Glomerular endothelial cell (primary cell): ENCODE measurements around the gene IL19. TPM values are rescaled to one million over a fixed set of nuclear protein-coding genes. Genes with fewer than 3 reads are reported as not detected.
"Not testable (repeated sequence)": the region's sequence is repeated elsewhere in the genome, so short reads cannot be mapped to it uniquely, and the experiment has no call there.

Experiments
- DNase-seq: peaks from one replicate; pipeline ENCODE4 v3.0.0-alpha.2; 2011; ENCODE audit warnings: low read depth, low spot score; ENCODE audit errors: extremely low read depth
- total RNA-seq: library from RNA; depleted of rRNA; stranded (reverse); fragments of >200 nt; gene quantifications from 2 replicates; pipeline ENCODE4 v1.2.3, GENCODE V29; 2015

IL19 gene
- total RNA-seq, 1 donor from 2014 or later, result not detected

DNA sequence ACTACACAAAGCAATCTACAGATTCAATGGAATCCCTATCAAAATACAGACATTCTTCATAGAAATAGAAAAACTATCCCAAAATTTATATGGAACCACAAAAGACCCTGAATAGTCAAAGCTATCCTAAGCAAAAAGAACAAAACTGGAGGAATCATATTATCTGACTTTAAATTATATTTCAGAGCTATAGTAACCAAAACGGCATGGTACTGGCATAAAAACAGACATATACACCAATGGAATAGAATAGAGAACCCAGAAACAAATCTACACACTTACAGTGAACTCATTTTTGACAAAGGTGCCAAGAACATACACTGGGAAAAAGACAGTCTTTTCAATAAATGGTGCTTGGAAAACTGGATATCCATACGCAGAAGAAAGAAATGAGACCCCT lies 82.1 kb downstream of the IL19 start:
- DNase-seq, result not testable (repeated sequence)

DNA sequence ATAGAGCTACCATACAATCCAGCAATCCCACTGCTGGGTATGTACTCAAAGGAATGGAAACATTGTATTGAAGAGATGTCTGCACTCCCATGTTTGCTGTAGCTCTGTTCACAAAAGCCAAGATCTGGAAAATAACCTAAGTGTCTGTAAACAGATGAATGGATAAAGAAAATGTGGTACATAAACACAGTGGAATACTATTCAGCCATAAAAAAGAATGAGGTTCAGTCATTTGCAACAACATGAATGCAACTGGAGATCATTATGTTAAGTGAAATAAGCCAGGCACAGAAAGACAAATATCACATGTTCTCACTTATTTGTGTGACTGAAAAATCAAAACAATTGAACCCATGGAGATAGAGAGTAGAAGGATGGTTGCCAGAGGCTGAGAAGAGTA lies 83.1 kb downstream of the IL19 start:
- DNase-seq, result not testable (repeated sequence)

DNA sequence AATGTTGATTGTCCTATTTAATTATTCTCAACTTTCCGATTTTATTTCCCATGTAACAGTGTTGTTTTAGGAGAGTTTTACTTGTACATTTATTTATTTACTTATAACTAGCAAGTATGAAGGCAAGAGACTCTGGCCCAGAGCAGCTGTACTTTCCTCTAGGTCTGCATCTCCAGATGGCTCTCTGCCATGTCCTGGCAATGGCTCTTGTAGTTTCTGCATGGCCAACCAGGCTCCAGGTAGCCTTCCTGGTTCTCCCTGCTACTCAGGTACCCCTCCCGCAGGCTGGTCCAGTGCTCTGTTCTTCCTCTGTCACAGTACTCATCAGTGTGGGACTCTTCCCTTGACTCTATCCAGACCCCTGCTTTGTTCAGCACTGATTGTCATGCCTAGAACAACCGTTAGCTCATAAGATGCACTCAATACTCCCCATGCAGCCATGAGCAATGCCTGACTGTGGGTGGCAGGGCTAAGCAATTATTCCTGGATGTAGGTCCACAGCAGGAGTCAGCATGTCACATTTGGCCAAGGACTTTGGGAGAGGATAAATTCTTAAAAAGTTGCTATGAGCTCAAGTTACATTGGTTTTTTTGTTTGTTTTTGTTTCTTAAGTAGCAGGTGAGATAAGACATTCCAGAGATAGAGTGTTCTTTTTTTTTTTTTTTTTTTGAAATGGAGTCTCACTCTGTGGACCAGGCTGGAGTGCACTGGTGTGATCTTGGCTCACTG lies 84.0 kb downstream of the IL19 start:
- no peak for DNase-seq

DNA sequence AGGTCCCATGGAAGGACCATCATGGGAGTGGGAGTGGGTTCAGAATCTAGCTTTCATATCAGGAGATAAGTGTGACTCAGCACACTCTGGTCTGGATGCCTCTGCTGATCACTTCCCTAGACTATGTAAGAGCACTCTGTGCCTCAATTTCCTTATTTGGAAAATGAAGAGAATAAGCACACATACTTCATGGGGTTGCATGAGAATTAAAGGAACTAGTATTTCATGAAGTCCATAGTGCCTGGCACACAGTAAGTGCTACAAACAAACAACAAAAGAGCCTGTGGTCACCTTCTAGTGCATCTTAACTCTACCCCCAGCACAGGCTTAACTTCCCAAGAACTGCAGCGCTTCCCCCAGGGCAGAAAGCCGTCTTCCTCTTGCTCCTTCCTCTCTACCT lies 85.3 kb downstream of the IL19 start:
- no peak for DNase-seq

DNA sequence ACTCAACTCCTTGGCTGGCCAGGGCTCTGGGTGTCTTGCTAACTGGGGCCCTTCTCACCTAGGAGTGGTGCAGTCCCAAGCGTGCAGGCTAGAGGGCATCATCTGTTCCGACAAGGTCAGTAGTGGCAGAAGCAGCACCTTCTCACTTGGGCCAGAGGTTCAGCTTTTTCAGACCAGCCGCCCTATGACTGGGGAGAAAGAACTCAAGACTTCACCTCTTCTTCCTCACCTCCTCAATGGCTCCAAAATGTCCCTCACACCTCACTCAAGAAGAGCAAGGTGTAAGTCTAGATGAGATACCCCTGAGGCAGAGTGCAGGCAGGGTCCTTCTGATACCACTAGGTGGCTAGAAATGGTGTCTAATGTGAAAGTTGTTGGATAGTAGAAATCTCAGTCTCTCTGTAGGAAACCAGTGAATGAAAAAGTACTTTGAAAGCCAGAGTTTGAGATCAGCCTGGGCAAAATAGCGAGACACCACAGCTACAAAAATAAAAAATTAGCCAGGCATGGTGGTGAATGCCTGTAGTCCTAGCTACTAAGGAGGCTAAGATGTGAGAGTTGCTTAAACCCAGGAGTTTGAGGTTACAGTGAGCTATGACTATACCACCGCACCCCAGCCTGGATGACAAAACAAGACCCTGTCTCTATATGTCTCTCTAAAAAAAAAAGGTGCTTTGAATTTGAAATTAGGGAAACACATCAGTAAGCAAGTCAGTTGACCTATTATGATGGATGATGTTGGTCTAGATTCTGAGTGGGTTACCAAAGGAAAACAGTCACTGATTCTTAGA lies 86.3 kb downstream of the IL19 start:
- DNase-seq, result no peak

DNA sequence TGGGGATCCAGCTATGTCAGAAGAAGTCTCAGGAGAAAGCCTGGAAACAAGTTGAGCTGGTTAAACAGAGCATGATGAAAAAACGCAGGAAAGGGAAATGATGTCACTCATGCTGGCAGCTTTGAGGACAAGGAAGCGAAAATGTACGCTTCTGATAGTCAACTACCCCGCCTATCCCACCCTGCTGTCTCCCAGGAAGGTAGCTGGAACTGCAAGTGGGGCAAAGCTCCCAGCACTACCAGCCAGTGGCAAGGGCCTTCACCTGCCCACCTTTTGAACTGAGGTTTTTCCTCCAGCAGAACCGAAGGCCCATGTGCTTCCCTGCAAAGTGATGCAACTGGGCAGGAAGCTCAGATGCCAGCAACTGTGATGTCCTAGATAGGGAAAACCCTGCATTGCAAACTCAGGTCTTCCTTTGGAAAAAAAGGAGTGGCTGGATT lies 88.5 kb downstream of the IL19 start:
- no peak for DNase-seq

DNA sequence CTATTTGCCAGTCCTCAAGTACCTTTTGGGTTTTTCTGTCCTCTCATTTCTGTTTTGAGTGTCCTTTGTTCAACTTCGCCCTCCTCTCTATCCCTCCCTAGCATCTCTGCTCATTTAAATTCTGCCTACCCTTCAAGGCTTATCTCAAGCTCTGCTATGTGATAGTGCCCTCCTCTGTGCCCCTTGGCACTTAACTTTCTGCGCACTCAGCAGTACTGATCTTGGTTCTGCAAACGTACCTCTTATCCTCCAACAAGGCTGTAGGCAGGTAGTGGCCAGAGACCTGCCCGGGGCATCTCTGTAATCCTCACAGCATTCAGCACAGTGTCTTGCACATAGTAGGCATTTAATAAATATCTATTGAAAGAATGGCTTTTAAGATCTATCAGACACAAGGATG lies 89.6 kb downstream of the IL19 start:
- no peak for DNase-seq

DNA sequence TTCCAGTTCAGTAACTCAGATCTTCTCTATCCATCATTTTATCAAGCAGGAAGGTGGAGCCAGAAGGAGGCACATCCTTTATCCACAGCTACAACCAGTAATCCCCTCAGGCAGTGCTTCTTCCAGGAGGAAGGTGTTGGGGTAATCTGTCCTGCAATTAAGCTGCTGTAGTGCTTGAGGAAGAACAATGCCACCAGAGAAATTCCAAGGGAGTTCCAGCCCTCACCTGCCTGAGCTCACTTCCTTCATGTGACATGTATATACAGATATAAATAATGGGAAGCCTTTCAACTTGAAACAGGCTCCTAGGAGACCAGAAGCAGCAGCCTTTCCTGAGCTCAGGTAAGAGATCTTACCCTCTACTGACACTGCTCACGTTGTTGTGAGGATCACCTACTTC lies 92.7 kb downstream of the IL19 start:
- no peak for DNase-seq

DNA sequence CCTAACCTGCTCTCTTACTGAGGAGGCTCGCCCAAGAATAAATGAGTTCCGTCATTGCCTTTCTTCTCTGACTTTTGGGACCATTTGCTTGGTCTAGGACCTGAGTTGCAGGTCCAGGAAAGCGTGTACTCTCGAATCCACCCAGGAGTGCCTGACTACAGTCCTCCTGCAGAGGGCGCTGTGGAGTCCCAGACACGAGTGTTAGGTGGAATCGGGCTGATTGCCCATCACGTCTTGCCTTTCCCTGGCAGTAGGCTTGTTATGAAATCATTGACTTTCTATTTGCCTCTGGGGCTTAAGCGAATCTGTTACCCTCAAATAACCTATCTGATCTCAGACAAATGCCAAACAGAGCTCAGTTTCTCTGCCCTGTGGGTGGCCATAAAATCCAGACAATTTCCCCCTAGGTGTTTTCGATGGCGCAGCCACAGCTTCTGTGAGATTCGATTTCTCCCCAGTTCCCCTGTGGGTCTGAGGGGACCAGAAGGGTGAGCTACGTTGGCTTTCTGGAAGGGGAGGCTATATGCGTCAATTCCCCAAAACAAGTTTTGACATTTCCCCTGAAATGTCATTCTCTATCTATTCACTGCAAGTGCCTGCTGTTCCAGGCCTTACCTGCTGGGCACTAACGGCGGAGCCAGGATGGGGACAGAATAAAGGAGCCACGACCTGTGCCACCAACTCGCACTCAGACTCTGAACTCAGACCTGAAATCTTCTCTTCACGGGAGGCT lies 94.5 kb downstream of the IL19 start, which contains the start of gene IL20:
Gene IL20 (plus strand): TSS at position 685 of the 733 bp plus-strand sequence. CDS start 230 bp downstream, outside the sequence.
- DNase-seq, result no peak

DNA sequence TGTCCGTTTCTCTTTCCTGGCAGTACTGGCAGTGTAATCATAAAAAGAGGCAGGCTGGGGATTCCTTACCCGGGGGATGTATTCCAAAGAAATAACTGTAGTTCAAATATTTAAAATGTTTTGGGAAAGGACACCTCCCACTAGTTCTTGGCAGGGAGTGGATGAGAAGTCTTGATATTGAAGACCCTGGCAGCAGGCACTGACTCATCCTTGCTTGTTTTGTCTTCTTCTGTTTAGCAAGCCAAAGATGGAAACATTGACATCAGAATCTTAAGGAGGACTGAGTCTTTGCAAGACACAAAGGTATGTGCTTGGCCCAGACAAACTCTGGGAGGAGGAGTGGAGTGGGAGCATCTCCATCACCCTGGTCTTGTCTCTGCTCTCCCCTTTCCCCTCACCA lies 95.5 kb downstream of the IL19 start:
- no peak for DNase-seq

DNA sequence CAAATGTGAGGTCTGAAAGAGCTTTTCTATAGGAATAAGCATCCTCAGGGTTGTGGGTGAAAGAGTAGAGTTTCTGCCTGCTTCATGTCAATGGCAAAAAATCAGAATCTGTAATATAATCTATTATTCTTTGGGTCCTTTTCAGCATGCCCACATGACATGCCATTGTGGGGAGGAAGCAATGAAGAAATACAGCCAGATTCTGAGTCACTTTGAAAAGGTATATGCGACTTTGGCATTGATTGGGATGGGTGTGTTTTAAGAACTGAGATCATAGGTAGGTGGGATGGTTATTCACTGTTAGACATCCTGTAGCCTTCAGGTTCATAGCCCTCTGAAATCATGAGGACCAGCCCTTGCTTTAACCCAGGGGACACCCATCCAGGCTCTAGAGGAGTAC lies 96.7 kb downstream of the IL19 start:
- DNase-seq, result no peak

DNA sequence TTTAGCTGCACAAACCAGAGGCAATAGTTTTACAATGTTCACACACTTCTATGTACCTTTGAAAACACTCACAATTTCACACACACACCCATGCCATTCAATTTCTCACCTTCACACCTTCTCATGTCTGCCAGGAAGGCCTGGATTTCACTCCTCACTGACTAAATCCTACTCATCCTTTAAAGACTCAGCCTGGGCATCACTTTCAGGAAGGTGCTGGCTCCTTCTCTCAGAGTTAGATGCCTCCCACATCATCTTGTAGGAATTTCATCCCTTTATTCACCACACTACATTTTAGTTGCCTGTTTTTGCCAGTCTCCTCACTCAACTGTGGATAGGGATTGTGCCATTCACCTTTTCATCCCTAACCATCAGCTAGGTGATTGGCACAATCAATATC lies 97.1 kb downstream of the IL19 start:
- DNase-seq, result no peak

DNA sequence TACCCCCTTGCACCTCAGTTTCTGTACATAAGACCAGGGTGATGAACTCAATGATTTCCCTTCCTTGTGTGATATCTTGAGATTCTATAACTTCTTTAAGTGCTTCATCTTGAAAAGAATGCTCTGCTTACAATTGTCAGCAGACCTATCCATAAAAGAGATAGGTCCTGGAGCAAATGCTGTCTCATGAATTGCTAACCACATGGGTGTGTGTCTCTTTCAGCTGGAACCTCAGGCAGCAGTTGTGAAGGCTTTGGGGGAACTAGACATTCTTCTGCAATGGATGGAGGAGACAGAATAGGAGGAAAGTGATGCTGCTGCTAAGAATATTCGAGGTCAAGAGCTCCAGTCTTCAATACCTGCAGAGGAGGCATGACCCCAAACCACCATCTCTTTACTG lies 97.7 kb downstream of the IL19 start:
- no peak for DNase-seq

DNA sequence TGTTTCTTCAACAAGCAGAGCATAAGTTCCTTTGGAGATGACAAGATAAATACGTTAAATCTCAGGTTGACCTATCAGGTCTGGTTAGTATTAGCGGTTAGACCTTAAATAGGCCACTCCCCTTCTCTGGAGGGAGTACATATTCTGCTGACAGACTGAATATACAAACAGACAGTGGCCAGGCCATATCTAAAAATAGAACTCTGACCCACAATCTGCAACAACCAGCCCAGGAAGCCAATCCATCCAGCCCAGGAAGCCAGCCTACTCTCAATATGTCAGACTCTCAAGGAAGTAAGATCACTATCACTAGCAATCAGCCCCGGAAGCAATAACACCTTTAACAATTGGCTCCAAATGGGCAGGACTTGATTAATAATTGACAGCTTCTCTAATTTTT lies 101.6 kb downstream of the IL19 start:
- no peak for DNase-seq

DNA sequence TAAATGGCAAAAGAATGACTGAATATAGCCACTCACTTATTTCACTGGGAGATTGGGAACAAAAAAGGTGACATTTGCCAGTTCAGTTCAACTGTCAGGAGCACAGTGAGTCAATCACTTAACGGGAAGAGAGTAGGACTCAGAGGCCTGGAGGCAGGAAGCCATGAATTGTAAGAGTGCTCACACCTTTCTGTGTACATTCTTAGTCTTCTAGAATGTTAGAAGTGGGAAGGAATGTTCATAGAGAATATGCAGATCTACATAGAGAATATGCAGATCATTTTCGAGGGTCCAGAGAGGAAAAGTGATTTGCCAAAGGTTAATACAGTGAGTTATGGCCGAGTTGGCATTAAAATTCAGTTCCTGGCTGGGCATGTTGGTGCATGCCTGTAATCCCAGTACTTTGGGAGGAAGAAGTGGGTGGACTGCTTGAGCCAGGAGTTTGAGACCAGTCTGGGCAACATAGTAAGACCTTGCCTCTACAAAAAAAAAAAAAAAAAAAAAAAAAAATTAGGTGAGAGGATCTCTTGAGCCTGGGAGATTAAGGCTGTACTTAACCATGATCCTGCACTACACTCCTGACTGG lies 103.1 kb downstream of the IL19 start:
- no peak for DNase-seq

DNA sequence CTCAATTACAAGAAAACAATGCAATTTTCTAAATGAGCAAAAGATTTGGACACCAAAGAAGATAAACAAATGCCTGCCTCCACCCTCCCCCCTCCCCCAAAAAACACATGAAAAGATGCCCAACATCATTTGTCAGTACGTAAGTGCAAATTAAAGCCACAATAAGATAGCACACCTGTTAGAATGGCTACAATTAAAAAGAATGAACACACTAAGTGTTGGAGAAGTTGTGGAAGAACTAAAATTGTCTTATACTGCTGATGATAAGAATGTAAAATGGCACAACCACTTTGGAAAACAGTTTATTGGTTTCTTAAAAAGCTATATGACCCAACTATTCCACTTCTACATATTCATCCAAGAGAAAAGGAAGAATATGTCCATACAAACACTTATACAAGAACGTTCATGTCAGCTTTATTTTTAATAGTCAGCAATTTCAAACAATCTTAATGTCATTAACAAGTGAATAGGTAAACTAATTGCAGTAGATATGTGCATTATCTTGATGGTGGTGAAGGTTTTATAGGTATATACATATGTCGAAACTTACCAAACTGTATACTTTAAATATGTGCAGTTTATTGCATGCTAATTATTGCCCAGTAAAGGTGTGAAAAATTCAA lies 105.3 kb downstream of the IL19 start:
- DNase-seq, result no peak

DNA sequence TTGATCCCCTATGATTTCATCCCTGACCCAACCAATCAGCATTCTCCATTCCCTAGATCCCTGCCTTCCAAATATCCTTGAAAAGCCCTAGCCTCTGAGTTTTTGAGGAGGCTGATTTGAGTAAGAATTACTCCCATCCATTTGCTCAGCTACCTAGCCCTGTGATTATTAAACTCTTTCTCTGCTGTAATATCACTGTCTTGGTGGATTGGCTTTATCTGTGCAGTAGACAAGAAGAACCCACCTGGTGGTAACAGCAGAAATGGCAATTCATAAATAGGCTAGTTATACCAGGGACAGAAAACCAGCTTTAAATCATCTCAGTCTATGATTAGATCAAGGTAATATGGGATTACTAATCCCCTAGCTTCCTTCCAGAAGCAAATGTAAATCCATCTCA lies 107.9 kb downstream of the IL19 start:
- no peak for DNase-seq

DNA sequence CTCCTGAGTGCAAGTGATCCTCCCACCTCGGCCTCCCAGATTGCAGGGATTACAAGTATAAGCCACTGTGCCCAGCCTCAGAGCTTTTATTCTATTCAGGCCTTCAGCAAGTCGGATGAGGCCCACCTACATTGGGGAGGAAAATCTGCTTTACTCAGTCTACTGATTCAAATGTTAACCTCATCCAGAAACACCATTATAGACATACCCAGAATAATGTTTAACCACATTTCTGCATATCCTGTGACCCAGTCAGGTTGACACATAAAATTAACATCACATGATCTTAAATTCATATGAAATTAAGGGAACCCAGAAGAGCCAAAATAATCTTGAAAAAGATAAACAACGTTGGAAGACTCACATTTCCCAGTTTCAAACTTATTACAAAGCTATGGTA lies 109.7 kb downstream of the IL19 start:
- DNase-seq, result no peak

DNA sequence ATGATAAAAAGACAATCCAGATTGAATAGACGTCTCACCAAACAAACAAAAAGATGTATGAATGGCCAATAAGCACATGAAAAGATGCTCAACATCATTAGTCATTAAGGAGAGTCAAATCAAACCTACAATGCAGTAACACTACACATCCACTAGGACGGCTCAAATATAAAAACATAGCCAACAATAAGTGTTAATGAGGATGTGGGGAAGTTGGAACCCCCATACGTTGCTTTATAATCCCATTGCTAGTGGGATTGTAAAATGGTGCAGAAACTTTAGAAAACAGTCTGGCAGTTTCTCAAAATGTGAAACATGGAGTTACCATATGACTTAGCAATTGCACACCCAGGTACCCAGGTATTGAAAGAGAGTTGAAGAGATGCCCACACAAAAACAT lies 112.0 kb downstream of the IL19 start:
- no peak for DNase-seq

DNA sequence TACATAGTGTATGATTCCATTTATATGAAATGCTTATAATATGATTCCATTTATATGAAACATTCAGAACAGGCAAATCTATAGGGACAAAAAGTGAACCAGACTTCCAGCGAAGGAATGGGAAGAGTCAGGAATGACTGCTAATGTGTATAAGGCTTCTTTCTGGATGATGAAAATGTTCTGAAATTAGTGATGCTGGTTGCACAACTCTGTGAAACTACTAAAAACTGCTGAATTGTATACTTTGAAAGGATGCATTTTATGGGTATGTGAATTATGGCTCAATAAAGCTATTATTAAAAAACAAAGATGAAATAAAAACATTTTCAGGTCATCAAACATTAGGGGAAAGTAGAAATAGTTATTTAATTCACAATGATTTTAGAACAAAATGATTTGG lies 112.6 kb downstream of the IL19 start:
- no peak for DNase-seq

DNA sequence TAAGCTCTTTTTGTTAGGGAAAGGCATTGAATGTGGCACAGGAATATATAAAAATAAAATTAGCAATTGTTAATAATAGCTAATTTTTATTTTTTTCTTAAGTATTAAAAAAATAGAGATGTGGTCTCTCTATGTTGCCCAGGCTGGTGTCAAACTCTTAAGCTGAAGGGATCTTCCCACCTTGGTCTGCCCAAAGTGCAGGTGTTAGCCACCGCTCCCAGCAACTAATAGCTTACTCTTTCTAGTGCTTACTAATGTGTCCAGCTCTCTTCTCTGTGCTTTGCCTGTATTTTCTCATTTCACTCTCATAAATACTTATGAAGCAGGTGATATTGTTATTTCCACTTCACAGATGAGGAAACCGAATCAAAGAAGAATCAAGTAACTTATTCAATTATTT lies 113.3 kb downstream of the IL19 start:
- no peak for DNase-seq
